Measurements from ENCODE around the gene MAML2.

MAML2 gene

DNA sequence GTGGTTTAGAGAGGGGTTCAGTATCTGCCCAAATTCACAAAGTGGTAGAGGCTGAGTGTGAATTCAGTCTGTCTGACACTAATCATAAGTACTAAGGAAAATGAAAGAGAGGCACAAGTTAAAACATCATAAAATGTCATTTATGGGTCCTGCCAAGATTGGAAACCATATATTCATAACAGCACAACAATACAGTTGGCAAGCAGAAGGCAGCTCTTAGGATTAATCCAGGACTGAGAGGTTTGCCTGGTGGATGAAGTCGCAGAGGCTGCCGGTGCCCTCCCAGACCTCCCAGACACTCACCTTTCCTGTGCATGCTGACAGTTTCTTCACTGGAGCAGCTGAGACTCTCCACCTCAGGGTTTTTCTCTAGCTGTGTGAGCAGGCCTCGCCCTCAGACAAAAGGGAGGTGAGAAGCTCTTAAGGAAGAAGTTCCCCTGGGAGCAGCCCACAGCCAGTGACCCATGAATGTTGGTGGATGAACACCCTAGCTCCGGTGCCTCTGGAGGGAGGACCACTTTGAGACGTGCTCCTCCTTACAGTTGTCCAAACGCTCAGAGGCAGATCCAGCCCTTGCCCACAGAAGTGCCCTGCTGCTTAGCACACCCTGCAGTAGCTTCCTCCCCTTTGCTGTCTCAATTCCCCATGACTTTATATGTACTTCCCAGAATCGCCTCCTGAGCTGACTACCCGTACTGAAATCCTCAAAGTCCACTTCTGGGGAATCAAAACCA lies 43.7 kb downstream of the MAML2 start:
- Histone ChIP-seq H3K79me2 (ENCODE audit: low read length) (peaks cover 83% of the 10 kb centered on the region), H3K27ac (ENCODE audit: low read length) (no peak overlapping the region), H3K27me3 (replicated peaks; ENCODE audit: insufficient read depth, low read length) (no peaks in the 10 kb centered on the region), H3F3A (ENCODE audit: insufficient read depth, low read length) (no peaks in the 10 kb centered on the region), H3K36me3 (replicated peaks; ENCODE audit: insufficient read depth, low read length) (no peaks in the 10 kb centered on the region), H3K4me1 (ENCODE audit: low read length) (no peaks in the 10 kb centered on the region), H3K4me3 (ENCODE audit: low read length) (no peak overlapping the region), H4K20me1 (ENCODE audit: insufficient read depth, low read length) (no peaks in the 10 kb centered on the region), H3K4me2 (ENCODE audit: low read depth, low read length) (no peak overlapping the region), H3K9me2 (replicated peaks; ENCODE audit: insufficient read depth, low read length) (no peaks in the 10 kb centered on the region), H3K9me3 (replicated peaks; ENCODE audit: insufficient read depth, low read length) (no peaks in the 10 kb centered on the region), H2AFZ (ENCODE audit: low read length) (no peak overlapping the region), H3K9ac (ENCODE audit: low read length) (no peak overlapping the region)
- no peak for TF ChIP-seq EZH2 (optimal IDR thresholded peaks at IDR 0.05; ENCODE audit: low read depth, low read length)
- TF ChIP-seq, protein P1, sequence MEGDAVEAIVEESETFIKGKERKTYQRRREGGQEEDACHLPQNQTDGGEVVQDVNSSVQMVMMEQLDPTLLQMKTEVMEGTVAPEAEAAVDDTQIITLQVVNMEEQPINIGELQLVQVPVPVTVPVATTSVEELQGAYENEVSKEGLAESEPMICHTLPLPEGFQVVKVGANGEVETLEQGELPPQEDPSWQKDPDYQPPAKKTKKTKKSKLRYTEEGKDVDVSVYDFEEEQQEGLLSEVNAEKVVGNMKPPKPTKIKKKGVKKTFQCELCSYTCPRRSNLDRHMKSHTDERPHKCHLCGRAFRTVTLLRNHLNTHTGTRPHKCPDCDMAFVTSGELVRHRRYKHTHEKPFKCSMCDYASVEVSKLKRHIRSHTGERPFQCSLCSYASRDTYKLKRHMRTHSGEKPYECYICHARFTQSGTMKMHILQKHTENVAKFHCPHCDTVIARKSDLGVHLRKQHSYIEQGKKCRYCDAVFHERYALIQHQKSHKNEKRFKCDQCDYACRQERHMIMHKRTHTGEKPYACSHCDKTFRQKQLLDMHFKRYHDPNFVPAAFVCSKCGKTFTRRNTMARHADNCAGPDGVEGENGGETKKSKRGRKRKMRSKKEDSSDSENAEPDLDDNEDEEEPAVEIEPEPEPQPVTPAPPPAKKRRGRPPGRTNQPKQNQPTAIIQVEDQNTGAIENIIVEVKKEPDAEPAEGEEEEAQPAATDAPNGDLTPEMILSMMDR (IDR thresholded peaks at IDR 0.05; ENCODE audit: low read length): no peak
- DNase-seq: no peak

DNA sequence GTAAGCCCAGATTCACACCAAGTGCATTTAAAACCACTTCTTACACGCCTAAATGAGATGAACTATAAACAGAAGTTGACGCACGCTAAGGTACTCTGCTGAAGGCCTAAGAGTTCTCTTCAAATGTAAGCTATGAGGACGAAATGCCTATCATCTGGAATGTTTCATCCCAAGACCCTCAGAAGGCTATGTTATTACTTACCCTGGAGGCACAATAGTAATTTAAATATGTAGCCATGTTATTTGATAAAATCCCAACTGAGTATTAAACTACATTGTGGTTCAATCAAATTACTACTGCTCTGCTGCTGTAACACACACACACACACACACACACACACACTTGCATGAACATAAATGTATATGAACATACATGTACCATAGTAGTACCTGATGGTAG lies 47.6 kb downstream of the MAML2 start:
- H2AFZ ChIP-seq (ENCODE audit: low read length): no peak overlapping the region
- no peak overlapping the region for H3K4me2 ChIP-seq (ENCODE audit: low read depth, low read length)
- no peaks in the 10 kb centered on the region for H4K20me1 ChIP-seq (ENCODE audit: insufficient read depth, low read length)
- peaks cover 4% of the 10 kb centered on the region; the same call in 1 of the 2 replicates for H3K4me1 ChIP-seq (ENCODE audit: low read length)
- H3K36me3 ChIP-seq (replicated peaks; ENCODE audit: insufficient read depth, low read length): no peaks in the 10 kb centered on the region
- H3K27ac ChIP-seq (ENCODE audit: low read length): no peak overlapping the region
- H3K9me3 ChIP-seq (replicated peaks; ENCODE audit: insufficient read depth, low read length): no peaks in the 10 kb centered on the region
- H3K4me3 ChIP-seq (ENCODE audit: low read length): no peak overlapping the region
- TF ChIP-seq EZH2 (optimal IDR thresholded peaks at IDR 0.05; ENCODE audit: low read depth, low read length) (no peak), EZH2phosphoT487 (IDR thresholded peaks at IDR 0.05; ENCODE audit: low read length) (no peak)
- TF ChIP-seq, protein P1 (IDR thresholded peaks at IDR 0.05; ENCODE audit: low read length): no peak
- no peaks in the 10 kb centered on the region for H3K9me2 ChIP-seq (replicated peaks; ENCODE audit: insufficient read depth, low read length)
- H3K79me2 ChIP-seq (ENCODE audit: low read length): peaks cover 81% of the 10 kb centered on the region
- no peaks in the 10 kb centered on the region for H3K27me3 ChIP-seq (replicated peaks; ENCODE audit: insufficient read depth, low read length)
- H3F3A ChIP-seq (ENCODE audit: insufficient read depth, low read length): no peaks in the 10 kb centered on the region
- no peak for DNase-seq
- H3K9ac ChIP-seq (ENCODE audit: low read length): no peak overlapping the region

DNA sequence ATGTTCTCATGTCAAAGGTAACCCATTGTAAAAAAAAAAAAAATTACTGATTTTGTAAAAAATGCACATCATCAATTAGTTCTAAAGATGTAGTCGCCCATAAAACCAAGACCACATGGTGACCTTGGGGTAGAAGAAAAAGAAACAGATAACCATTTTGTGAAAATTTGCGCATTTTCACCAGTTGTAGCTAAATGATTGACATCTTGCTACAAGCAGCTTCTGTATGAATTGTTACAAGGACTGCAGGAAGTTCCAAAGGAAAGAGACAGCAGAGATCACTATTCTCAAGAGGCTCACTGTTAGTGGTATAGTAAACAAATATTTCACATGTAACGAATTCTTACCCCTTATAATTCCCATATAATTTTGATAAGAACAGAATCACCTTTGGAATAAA lies 48.7 kb downstream of the MAML2 start:
- Histone ChIP-seq H3K79me2 (ENCODE audit: low read length) (peaks cover 82% of the 10 kb centered on the region), H3K9ac (ENCODE audit: low read length) (no peak overlapping the region), H3K27me3 (replicated peaks; ENCODE audit: insufficient read depth, low read length) (no peaks in the 10 kb centered on the region), H2AFZ (ENCODE audit: low read length) (no peak overlapping the region), H4K20me1 (ENCODE audit: insufficient read depth, low read length) (no peaks in the 10 kb centered on the region), H3F3A (ENCODE audit: insufficient read depth, low read length) (0 out of 2 replicates have a peak, but pooled peaks cover 2% of the 10 kb centered on the region), H3K27ac (ENCODE audit: low read length) (no peak overlapping the region), H3K4me2 (ENCODE audit: low read depth, low read length) (no peak overlapping the region), H3K36me3 (replicated peaks; ENCODE audit: insufficient read depth, low read length) (no peaks in the 10 kb centered on the region), H3K9me3 (replicated peaks; ENCODE audit: insufficient read depth, low read length) (no peaks in the 10 kb centered on the region), H3K9me2 (replicated peaks; ENCODE audit: insufficient read depth, low read length) (no peaks in the 10 kb centered on the region), H3K4me1 (ENCODE audit: low read length) (peaks cover 14% of the 10 kb centered on the region), H3K4me3 (ENCODE audit: low read length) (no peak overlapping the region)
- TF ChIP-seq, protein P1 (IDR thresholded peaks at IDR 0.05; ENCODE audit: low read length): no peak
- TF ChIP-seq EZH2phosphoT487 (IDR thresholded peaks at IDR 0.05; ENCODE audit: low read length) (no peak), EZH2 (optimal IDR thresholded peaks at IDR 0.05; ENCODE audit: low read depth, low read length) (no peak)
- DNase-seq: no peak

All from MM.1S (cell line).